Upper lobe of right lung (tissue), 1 donor: ENCODE results near the gene GALK2. TPM values are rescaled to one million over a fixed set of nuclear protein-coding genes. Genes with fewer than 3 reads are reported as not detected.
A peak's percentile ranks its signal among the peaks of the same experiment; 100 is the strongest.
"Not testable (repeated sequence)": the region's sequence is repeated elsewhere in the genome, so short reads cannot be mapped to it uniquely, and the experiment has no call there.

ENCODE experiments used
- ATAC-seq: fragments of 200-7000 bp; cut with Tn5 transposase; one replicate; pipeline ENCODE4 v1.9.1; 2020; ENCODE audit warnings: mild to moderate bottlenecking, moderate library complexity
- DNase-seq: peaks from one replicate; pipeline ENCODE4 v3.0.0-alpha.2; 2020
- H3K27ac ChIP-seq: fragments of 200-600 bp; one replicate; pipeline ENCODE4 v1.8.0; 2022
- H3K27me3 ChIP-seq: fragments of 200-600 bp; one replicate; pipeline ENCODE4 v1.8.0; 2022; ENCODE audit warnings: mild to moderate bottlenecking
- H3K36me3 ChIP-seq: fragments of 200-600 bp; one replicate; pipeline ENCODE4 v1.8.0; 2022
- H3K4me1 ChIP-seq: fragments of 200-600 bp; one replicate; pipeline ENCODE4 v1.8.0; 2022
- H3K4me3 ChIP-seq: fragments of 200-600 bp; one replicate; pipeline ENCODE4 v1.8.0; 2022; ENCODE audit warnings: mild to moderate bottlenecking
- H3K9me3 ChIP-seq: fragments of 200-600 bp; one replicate; pipeline ENCODE4 v1.8.0; 2022
- CTCF ChIP-seq: fragments of 200-600 bp; IDR thresholded peaks from one replicate; pipeline ENCODE4 v1.8.0; 2022; ENCODE audit warnings: antibody characterized with exemption
- intact Hi-C: fragments of 100-400 bp; cut with DNase I; formaldehyde crosslinking; loops from one replicate; pipeline ENCODE4 v1.11.0; 2022
- total RNA-seq: library from RNA; stranded (reverse); fragmentation: NEBNext Ultra II Directional; extraction: Animal tissue kit (Norgen Biotek cat#: 25700); gene quantifications from one replicate; pipeline ENCODE4 v1.2.1, GENCODE V29; 2021
- donor health status: DM: no; HTN: yes; CAD: no; lungs with severe emphysema.

GALK2 gene
- total RNA-seq, 1 donor from 2014 or later = 38.2 TPM

- Histone ChIP-seq H3K9me3 (no peaks in the 10 kb centered on the region), H3K27ac (no peak overlapping the region), H3K4me3 (no peak overlapping the region), H3K36me3 (peaks cover 15% of the 10 kb centered on the region), H3K27me3 (no peaks in the 10 kb centered on the region), H3K4me1 (peaks cover 7% of the 10 kb centered on the region)
- no peak for TF ChIP-seq CTCF
- peak; percentile 43 for ATAC-seq
- intact Hi-C loops = no loop called here
- no peak for DNase-seq
Measured at GRCh38 chr15:49331951-49332350, 161.9 kb downstream of the GALK2 start.

GRCh38 chr15:49339656-49340055, 169.6 kb downstream of the GALK2 start:
- no peak overlapping the region for H3K4me3 ChIP-seq
- intact Hi-C loops = no loop called here
- H3K36me3 ChIP-seq = no peaks in the 10 kb centered on the region
- TF ChIP-seq CTCF = no peak
- no peaks in the 10 kb centered on the region for H3K9me3 ChIP-seq
- H3K27ac ChIP-seq = no peak overlapping the region
- H3K4me1 ChIP-seq = no peaks in the 10 kb centered on the region
- DNase-seq (no peak), ATAC-seq (no peak)
- no peaks in the 10 kb centered on the region for H3K27me3 ChIP-seq

GRCh38 chr15:49343546-49343945, 173.5 kb downstream of the GALK2 start:
- Histone ChIP-seq H3K27me3 (no peaks in the 10 kb centered on the region), H3K27ac (no peak overlapping the region), H3K36me3 (no peaks in the 10 kb centered on the region), H3K4me3 (no peak overlapping the region), H3K9me3 (no peaks in the 10 kb centered on the region), H3K4me1 (no peaks in the 10 kb centered on the region)
- TF ChIP-seq CTCF = no peak
- intact Hi-C loops = no loop called here
- DNase-seq (no peak), ATAC-seq (no peak)

- H3K27ac ChIP-seq, H3K9me3 ChIP-seq, DNase-seq, H3K4me1 ChIP-seq, ATAC-seq, H3K27me3 ChIP-seq, H3K4me3 ChIP-seq, H3K36me3 ChIP-seq, intact Hi-C loops: not testable (repeated sequence)
Measured at GRCh38 chr15:49354439-49354838, 184.4 kb downstream of the GALK2 start.

GRCh38 chr15:49361370-49361769, 191.3 kb downstream of the GALK2 start:
- Histone ChIP-seq H3K27me3 (no peaks in the 10 kb centered on the region), H3K36me3 (no peaks in the 10 kb centered on the region), H3K9me3 (no peaks in the 10 kb centered on the region), H3K4me3 (no peak overlapping the region), H3K27ac (no peak overlapping the region), H3K4me1 (no peaks in the 10 kb centered on the region)
- intact Hi-C loops = no loop called here
- no peak for TF ChIP-seq CTCF
- DNase-seq = no peak
- ATAC-seq = no peak

- no peak for TF ChIP-seq CTCF
- no peaks in the 10 kb centered on the region for H3K36me3 ChIP-seq
- H3K27ac ChIP-seq = no peak overlapping the region
- intact Hi-C loops = no loop called here
- no peak for ATAC-seq
- DNase-seq = no peak
- no peaks in the 10 kb centered on the region for H3K9me3 ChIP-seq
- no peaks in the 10 kb centered on the region for H3K27me3 ChIP-seq
- no peak overlapping the region for H3K4me3 ChIP-seq
- no peaks in the 10 kb centered on the region for H3K4me1 ChIP-seq
Measured at GRCh38 chr15:49366496-49366895, 196.4 kb downstream of the GALK2 start.
